Endodermal cell (in vitro differentiated cells): ENCODE measurements around the gene SEMA3A. TPM values are rescaled to one million over a fixed set of nuclear protein-coding genes. Genes with fewer than 3 reads are reported as not detected.

Experiments used
- DNase-seq: peaks from one replicate; pipeline ENCODE4 v3.0.0-alpha.2; 2017
- H3K27ac ChIP-seq: 2 replicates; pipeline ENCODE4 v1.5.1; 2013; ENCODE audit warnings: mild to moderate bottlenecking, low read depth, low read length, moderate library complexity
- H3K27me3 ChIP-seq: 2 replicates; pipeline ENCODE4 v1.6.1; 2013; ENCODE audit warnings: mild to moderate bottlenecking, low read length, moderate library complexity; ENCODE audit not compliant: insufficient read depth, control insufficient read depth, poor library complexity, severe bottlenecking
- H3K36me3 ChIP-seq: 2 replicates; pipeline ENCODE4 v1.7.0; 2013; ENCODE audit warnings: mild to moderate bottlenecking, low read length, moderate library complexity; ENCODE audit not compliant: control insufficient read depth, insufficient read depth
- H3K4me1 ChIP-seq: one replicate; pipeline ENCODE4 v1.7.0; 2013; ENCODE audit warnings: low read length; ENCODE audit not compliant: control insufficient read depth, insufficient read depth
- H3K4me3 ChIP-seq: 2 replicates; pipeline ENCODE4 v1.5.1; 2013; ENCODE audit warnings: mild to moderate bottlenecking, low read length, moderate library complexity
- H3K9ac ChIP-seq: 2 replicates; pipeline ENCODE4 v1.6.1; 2013; ENCODE audit warnings: mild to moderate bottlenecking, low read length, moderate library complexity; ENCODE audit not compliant: poor library complexity, severe bottlenecking; ENCODE audit errors: extremely low read depth
- H3K9me3 ChIP-seq: 2 replicates; pipeline ENCODE4 v1.6.1; 2013; ENCODE audit warnings: mild to moderate bottlenecking, low read length, moderate library complexity; ENCODE audit not compliant: control insufficient read depth
- H3K27ac Mint-ChIP-seq: 2 replicates; pipeline ENCODE4 v1.8.0; 2020; ENCODE audit warnings: mixed read lengths
- H3K27me3 Mint-ChIP-seq: 2 replicates; pipeline ENCODE4 v1.8.0; 2021; ENCODE audit warnings: mild to moderate bottlenecking, mixed read lengths; ENCODE audit not compliant: insufficient read depth
- H3K36me3 Mint-ChIP-seq: 2 replicates; pipeline ENCODE4 v1.8.0; 2020; ENCODE audit warnings: low read depth, mixed read lengths
- H3K4me1 Mint-ChIP-seq: 2 replicates; pipeline ENCODE4 v1.8.0; 2020; ENCODE audit warnings: mixed read lengths
- H3K4me3 Mint-ChIP-seq: 2 replicates; pipeline ENCODE4 v1.8.0; 2020; ENCODE audit warnings: mild to moderate bottlenecking, moderate library complexity, mixed read lengths
- H3K9me3 Mint-ChIP-seq: 2 replicates; pipeline ENCODE4 v1.8.0; 2020; ENCODE audit warnings: mild to moderate bottlenecking, mixed read lengths
- WGBS, 2 experiments: methylation state at CpG; one replicate each; pipeline versions ENCODE4 v1.1.5 to v1.1.7; 2013; ENCODE audit warnings: missing lambda C conversion rate in 2 of 2, mixed read lengths in 1 of 2; ENCODE audit not compliant: insufficient coverage in 1 of 2, insufficient read length in 1 of 2; 5-methylcytosine and 5-hydroxymethylcytosine counted together
- total RNA-seq, 2 donors: library from RNA; stranded (reverse); fragmentation: NEBNext Ultra II Directional in 1 of 2; extraction: Animal tissue kit (Norgen Biotek cat#: 25700) in 1 of 2; gene quantifications; 2 replicates in 1 of 2; 3 replicates in 1 of 2; pipeline ENCODE4 v1.2.1, GENCODE V29; 2021
- TF ChIP-seq, protein P1 (sequence below): fragments of 200-600 bp; sonication (generic); conservative IDR thresholded peaks from 2 replicates; pipeline ENCODE4 v1.5.0; 2021; ENCODE audit warnings: antibody characterized with exemption, mild to moderate bottlenecking

Gene SEMA3A
- total RNA-seq, 2 donors from 2014 or later: 43.5 to 72.8 TPM

DNA sequence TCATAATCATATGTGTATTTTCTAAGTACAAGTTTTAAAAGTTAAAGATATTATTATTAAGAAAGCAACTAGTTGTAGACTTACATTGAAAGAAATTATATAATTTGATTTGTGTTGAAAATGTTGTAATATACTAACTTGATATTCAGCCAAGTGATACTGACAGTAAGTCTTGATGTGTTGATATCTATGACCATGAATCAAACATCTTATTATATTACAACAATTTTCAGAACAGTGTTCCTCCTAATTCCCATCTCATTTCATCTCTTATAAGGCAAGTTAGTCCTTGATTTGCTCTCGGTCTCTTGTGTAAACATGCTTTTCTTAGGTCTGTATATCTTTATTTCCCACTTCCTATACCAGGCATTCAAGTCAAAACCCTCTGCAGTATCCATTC, 276.4 kb downstream of the SEMA3A start:
- no peak overlapping the region for H3K9ac ChIP-seq
- H3K27me3 ChIP-seq: no peaks in the 10 kb centered on the region
- Mint-ChIP-seq H3K27ac (no peak overlapping the region), H3K4me1 (no peaks in the 10 kb centered on the region), H3K27me3 (no peaks in the 10 kb centered on the region), H3K36me3 (no peaks in the 10 kb centered on the region), H3K9me3 (peaks cover 2% of the 10 kb centered on the region), H3K4me3 (no peak overlapping the region)
- no peaks in the 10 kb centered on the region for H3K36me3 ChIP-seq
- no peak overlapping the region for H3K4me3 ChIP-seq
- 95 to 100% methylated on average over 1 of the region's 1 CpG for WGBS, 2 experiments
- H3K4me1 ChIP-seq: no peaks in the 10 kb centered on the region
- TF ChIP-seq, protein P1, sequence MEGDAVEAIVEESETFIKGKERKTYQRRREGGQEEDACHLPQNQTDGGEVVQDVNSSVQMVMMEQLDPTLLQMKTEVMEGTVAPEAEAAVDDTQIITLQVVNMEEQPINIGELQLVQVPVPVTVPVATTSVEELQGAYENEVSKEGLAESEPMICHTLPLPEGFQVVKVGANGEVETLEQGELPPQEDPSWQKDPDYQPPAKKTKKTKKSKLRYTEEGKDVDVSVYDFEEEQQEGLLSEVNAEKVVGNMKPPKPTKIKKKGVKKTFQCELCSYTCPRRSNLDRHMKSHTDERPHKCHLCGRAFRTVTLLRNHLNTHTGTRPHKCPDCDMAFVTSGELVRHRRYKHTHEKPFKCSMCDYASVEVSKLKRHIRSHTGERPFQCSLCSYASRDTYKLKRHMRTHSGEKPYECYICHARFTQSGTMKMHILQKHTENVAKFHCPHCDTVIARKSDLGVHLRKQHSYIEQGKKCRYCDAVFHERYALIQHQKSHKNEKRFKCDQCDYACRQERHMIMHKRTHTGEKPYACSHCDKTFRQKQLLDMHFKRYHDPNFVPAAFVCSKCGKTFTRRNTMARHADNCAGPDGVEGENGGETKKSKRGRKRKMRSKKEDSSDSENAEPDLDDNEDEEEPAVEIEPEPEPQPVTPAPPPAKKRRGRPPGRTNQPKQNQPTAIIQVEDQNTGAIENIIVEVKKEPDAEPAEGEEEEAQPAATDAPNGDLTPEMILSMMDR: no peak
- H3K9me3 ChIP-seq: peaks cover 5% of the 10 kb centered on the region
- no peak for DNase-seq
- no peak overlapping the region for H3K27ac ChIP-seq

DNA sequence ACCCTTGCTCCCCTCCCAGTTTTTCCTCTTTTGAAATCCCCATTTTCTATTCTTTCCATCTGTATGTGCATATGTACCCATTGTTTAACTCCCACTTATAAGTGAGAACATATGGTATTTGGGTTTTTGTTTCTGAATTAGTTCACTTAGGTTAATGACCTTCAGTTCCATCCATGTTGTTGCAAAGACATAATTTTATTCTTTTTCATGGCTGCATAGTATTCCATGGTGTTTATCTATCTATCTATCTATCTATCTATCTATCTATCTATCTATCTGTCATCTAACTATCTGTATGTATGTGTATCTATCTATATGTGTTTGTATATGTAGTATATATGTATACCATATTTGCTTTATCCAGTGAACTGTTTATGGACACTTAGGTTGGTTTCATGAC, 281.4 kb downstream of the SEMA3A start:
- no peaks in the 10 kb centered on the region for H3K27me3 ChIP-seq
- H3K9me3 Mint-ChIP-seq: peaks cover 5% of the 10 kb centered on the region
- no peak overlapping the region for H3K4me3 Mint-ChIP-seq
- no peaks in the 10 kb centered on the region for H3K4me1 ChIP-seq
- H3K27me3 Mint-ChIP-seq: no peaks in the 10 kb centered on the region
- no peaks in the 10 kb centered on the region for H3K36me3 ChIP-seq
- no peak overlapping the region for H3K9ac ChIP-seq
- no peaks in the 10 kb centered on the region for H3K9me3 ChIP-seq
- no peak overlapping the region for H3K4me3 ChIP-seq
- DNase-seq: no peak
- no peak overlapping the region for H3K27ac Mint-ChIP-seq
- H3K27ac ChIP-seq: no peak overlapping the region
- no peaks in the 10 kb centered on the region for H3K36me3 Mint-ChIP-seq
- TF ChIP-seq, protein P1: no peak
- H3K4me1 Mint-ChIP-seq: no peaks in the 10 kb centered on the region

DNA sequence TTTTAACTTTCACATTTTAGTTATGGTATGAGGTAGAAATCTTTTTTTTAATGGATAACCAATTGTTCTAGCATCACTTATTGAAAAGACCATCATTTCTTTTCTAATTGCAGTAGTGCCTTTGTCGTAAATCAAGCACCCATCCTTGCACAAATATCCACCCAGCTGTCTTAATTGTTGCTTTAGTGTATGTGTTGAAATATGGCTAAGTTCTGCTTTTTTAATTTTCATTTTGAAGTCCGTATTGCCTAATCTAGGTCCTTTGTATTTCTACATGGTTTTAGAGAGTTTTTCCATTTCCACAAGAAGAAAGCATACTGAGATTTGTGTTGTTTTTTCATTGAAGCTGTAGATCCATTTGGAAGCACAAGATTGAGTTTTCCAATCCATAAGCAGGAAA, 286.1 kb downstream of the SEMA3A start:
- DNase-seq: no peak
- H3K9me3 Mint-ChIP-seq: peaks cover 5% of the 10 kb centered on the region

More for the DNA sequence above, 286.1 kb downstream of the SEMA3A start:
- Mint-ChIP-seq H3K36me3 (no peaks in the 10 kb centered on the region), H3K27me3 (no peaks in the 10 kb centered on the region), H3K4me1 (no peaks in the 10 kb centered on the region), H3K4me3 (no peak overlapping the region), H3K27ac (no peak overlapping the region)
- no peaks in the 10 kb centered on the region for H3K9me3 ChIP-seq
- TF ChIP-seq, protein P1: no peak
- H3K4me3 ChIP-seq: no peak overlapping the region
- no peaks in the 10 kb centered on the region for H3K27me3 ChIP-seq
- no peaks in the 10 kb centered on the region for H3K36me3 ChIP-seq
- 91 to 100% methylated on average over 1 to 2 of the region's 2 CpGs for WGBS, 2 experiments
- H3K9ac ChIP-seq: no peak overlapping the region
- no peak overlapping the region for H3K27ac ChIP-seq
- no peaks in the 10 kb centered on the region for H3K4me1 ChIP-seq
